HCT116 (cell line): ENCODE measurements around the gene RGS6. TPM values are rescaled to one million over a fixed set of nuclear protein-coding genes. Genes with fewer than 3 reads are reported as not detected.

Experiments used
- ATAC-seq: fragments of 200-7000 bp; cut with Tn5 transposase; 2 replicates; pipeline ENCODE4 v1.9.1; 2020; ENCODE audit warnings: mild to moderate bottlenecking, moderate library complexity
- BruUV-seq: library from RNA; stranded (reverse); fragments of 400-500 nt; replicated peaks from 2 replicates; lab custom pipeline; 2021; lab: Mats Ljungman, UMichigan
- CTCF ChIA-PET: fragments of 300-600 bp; sonication (Branson Sonifier 250); formaldehyde crosslinking; loops from one replicate; lab custom pipeline; 2021; ENCODE audit warnings: antibody characterized with exemption; lab: Charles Lee
- POLR2A ChIA-PET: fragments of 300-600, 350-600 bp; sonication (Branson Sonifier 250); formaldehyde crosslinking; loops from one replicate; lab custom pipeline; 2021; ENCODE audit warnings: antibody characterized with exemption; lab: Charles Lee
- RAD21 ChIA-PET, 2 experiments: fragments of 300-600 bp; sonication (Branson Sonifier 250); formaldehyde crosslinking; loops; one replicate each; lab custom pipeline; 2023; ENCODE audit warnings: low total read pairs in 2 of 2; ENCODE audit not compliant: uncharacterized antibody in 2 of 2, unreplicated experiment in 2 of 2, low non-redundant PET in 1 of 2; lab: Charles Lee
- DNase-seq: peaks from one replicate; pipeline ENCODE4 v3.0.0-alpha.2; 2010; ENCODE audit warnings: low read depth, low spot score
- H2AFZ ChIP-seq: fragments of 200-600 bp; shearing (Covaris generic), sonication (generic); 2 replicates; pipeline ENCODE4 v1.6.1; 2017; ENCODE audit warnings: low read depth, mixed run types, mixed read lengths, antibody characterized with exemption, low read length; ENCODE audit not compliant: poor library complexity, severe bottlenecking
- H3K27ac ChIP-seq: 2 replicates; pipeline ENCODE4 v1.5.1; 2012; ENCODE audit warnings: low read depth, low read length
- H3K27me3 ChIP-seq: fragments of 200-600 bp; sonication (generic); 2 replicates; pipeline ENCODE4 v1.6.1; 2016; ENCODE audit warnings: mixed run types, low read length, mixed read lengths; ENCODE audit not compliant: insufficient read depth
- H3K36me3 ChIP-seq, 2 experiments: fragments of 200-500 bp in 1 of 2; fragments of 200-600 bp in 1 of 2; sonication (Bioruptor generic) in 1 of 2; sonication (generic) in 1 of 2; 2 replicates each; pipeline versions ENCODE4 v1.5.1 to v1.6.1; 2014 to 2016; ENCODE audit warnings: low read length in 2 of 2, inconsistent platforms in 1 of 2, mixed read lengths in 1 of 2, mixed run types in 1 of 2; ENCODE audit not compliant: insufficient read depth in 2 of 2, control insufficient read depth in 1 of 2
- H3K4me1 ChIP-seq, 2 experiments: fragments of 200-600 bp in 1 of 2; sonication (generic) in 1 of 2; 2 replicates each; pipeline versions ENCODE4 v1.5.1 to v1.6.1; 2012 to 2017; ENCODE audit warnings: low read length in 2 of 2, inconsistent platforms in 1 of 2, mild to moderate bottlenecking in 1 of 2, mixed read lengths in 1 of 2, mixed run types in 1 of 2, moderate library complexity in 1 of 2; ENCODE audit not compliant: insufficient read depth in 2 of 2, control insufficient read depth in 1 of 2
- H3K4me2 ChIP-seq: fragments of 200-600 bp; sonication (generic); 2 replicates; pipeline ENCODE4 v1.6.1; 2017; ENCODE audit warnings: mixed run types, low read length, mixed read lengths
- H3K4me3 ChIP-seq, 2 experiments: fragments of 200-600 bp in 1 of 2; sonication (generic) in 1 of 2; replicated peaks in 1 of 2; 2 replicates each; pipeline ENCODE4 v1.5.1; 2011 to 2016; ENCODE audit warnings: low read length in 2 of 2, control low read depth in 1 of 2, low read depth in 1 of 2, mild to moderate bottlenecking in 1 of 2, mixed read lengths in 1 of 2, mixed run types in 1 of 2
- H3K79me2 ChIP-seq: fragments of 200-600 bp; sonication (generic); 2 replicates; pipeline ENCODE4 v1.6.1; 2017; ENCODE audit warnings: mild to moderate bottlenecking, mixed run types, low read length, moderate library complexity, mixed read lengths; ENCODE audit not compliant: insufficient read depth
- H3K9ac ChIP-seq: fragments of 200-600 bp; sonication (generic); 2 replicates; pipeline ENCODE4 v1.6.1; 2016; ENCODE audit warnings: low read length, mixed read lengths
- H3K9me2 ChIP-seq: fragments of 200-600 bp; sonication (generic), shearing (Covaris generic); 2 replicates; pipeline ENCODE4 v1.6.1; 2017; ENCODE audit warnings: mixed run types, mild to moderate bottlenecking, moderate library complexity; ENCODE audit not compliant: insufficient read depth
- H3K9me3 ChIP-seq, 2 experiments: fragments of 200-500 bp in 1 of 2; fragments of 200-600 bp in 1 of 2; sonication (Bioruptor generic) in 1 of 2; sonication (generic) in 1 of 2; 2 replicates each; pipeline ENCODE4 v1.6.1; 2014 to 2017; ENCODE audit warnings: low read length in 2 of 2, mixed read lengths in 2 of 2, inconsistent platforms in 1 of 2, low read depth in 1 of 2, mild to moderate bottlenecking in 1 of 2, mixed run types in 1 of 2, moderate library complexity in 1 of 2; ENCODE audit not compliant: control insufficient read depth in 1 of 2, insufficient read depth in 1 of 2
- H4K20me1 ChIP-seq: fragments of 200-600 bp; sonication (generic), shearing (Covaris generic); 2 replicates; pipeline ENCODE4 v1.6.1; 2017; ENCODE audit warnings: mixed run types, mild to moderate bottlenecking, moderate library complexity; ENCODE audit not compliant: insufficient read depth
- CTCF ChIP-seq, 3 experiments: fragments of 200-600 bp in 1 of 3; sonication (generic) in 1 of 3; IDR thresholded peaks in 2 of 3; conservative IDR thresholded peaks in 1 of 3; 2 replicates each; pipeline ENCODE4 v1.5.1; 2012 to 2017; ENCODE audit warnings: low read depth in 2 of 3, low read length in 2 of 3, antibody characterized with exemption in 1 of 3, borderline replicate concordance in 1 of 3, control low read depth in 1 of 3, mild to moderate bottlenecking in 1 of 3, mixed read lengths in 1 of 3, mixed run types in 1 of 3, moderate library complexity in 1 of 3; ENCODE audit not compliant: insufficient read depth in 1 of 3
- RAD21 ChIP-seq: IDR thresholded peaks from 2 replicates; pipeline ENCODE4 v1.6.1; 2012; ENCODE audit warnings: low read depth, mild to moderate bottlenecking
- ZNF274 ChIP-seq: fragments of 200-500 bp; sonication (Bioruptor generic); IDR thresholded peaks from 2 replicates; pipeline ENCODE4 v1.6.1; 2014; ENCODE audit warnings: mild to moderate bottlenecking, low read depth, low read length, inconsistent platforms
- intact Hi-C: fragments of 100-400 bp; cut with micrococcal nuclease; formaldehyde crosslinking; loops from 2 replicates; pipeline ENCODE4 v1.10.0; 2022
- total RNA-seq: library from RNA; stranded (reverse); gene quantifications from one replicate; pipeline ENCODE4 v1.2.1, GENCODE V29; 2021; ENCODE audit not compliant: unreplicated experiment

RGS6 gene
- total RNA-seq, 1 experiment from 2014 or later: 4.7 TPM

GRCh38 chr14:72514660-72515025 is 582.4 kb downstream of the RGS6 start (continued):
- TF ChIP-seq RAD21: no peak

- RAD21 ChIA-PET: interaction anchor here in 1 of 2 experiments (0.6 to 1.6 kb wide), 3 partner anchors 193 to 389 kb away, joined by 3 to 6 read pairs (median 5); no protein-coding TSS in a partner anchor
- no peak overlapping the region for H3K4me3 ChIP-seq
- intact Hi-C loops: no loop called here
- no TSS peak for BruUV-seq
- DNase-seq: no peak
- H3K4me2 ChIP-seq: no peak overlapping the region
- no peaks in the 10 kb centered on the region for H3K4me1 ChIP-seq
- POLR2A ChIA-PET: no interaction called here
- CTCF ChIA-PET: interaction anchor here (1.0 to 5.6 kb wide), 6 partner anchors 11 to 432 kb away, joined by 3 to 89 read pairs (median 4); no protein-coding TSS in a partner anchor
- no peaks in the 10 kb centered on the region for H3K36me3 ChIP-seq
- no peak overlapping the region for H3K27ac ChIP-seq
- peak; percentile 14; the same call in 1 of the 2 replicates for ATAC-seq
- no peaks in the 10 kb centered on the region for H3K27me3 ChIP-seq
- no peaks in the 10 kb centered on the region for H3K9me2 ChIP-seq
- no peaks in the 10 kb centered on the region for H4K20me1 ChIP-seq
- H3K9ac ChIP-seq: no peak overlapping the region
- no peaks in the 10 kb centered on the region for H3K79me2 ChIP-seq
- TF ChIP-seq CTCF (IDR thresholded peaks at IDR 0.05 in 2 of 3, conservative IDR thresholded peaks at IDR 0.05 in 1 of 3; ENCODE audit: borderline replicate concordance in 1 of 3, insufficient read depth in 1 of 3, low read depth in 2 of 3, low read length in 2 of 3) (0 out of 6 replicates have a peak, but pooled peaks of 1 of the 3 experiments have one; percentile 2), RAD21 (0 out of 2 replicates have a peak, but pooled peaks have one; percentile 7), ZNF274 (no peak)
- H2AFZ ChIP-seq: no peak overlapping the region
- H3K9me3 ChIP-seq: no peaks in the 10 kb centered on the region
These were observed 583.8 kb downstream of the RGS6 start for GRCh38 chr14:72515779-72516770.
